Caco-2 (cell line): ENCODE measurements around the gene FAM221B. TPM values are rescaled to one million over a fixed set of nuclear protein-coding genes. Genes with fewer than 3 reads are reported as not detected.

Experiments used
- BruUV-seq: library from RNA; stranded (reverse); fragments of 400-500 nt; replicated peaks from 2 replicates; lab custom pipeline; 2021; lab: Mats Ljungman, UMichigan
- CTCF ChIA-PET: fragments of 300-600 bp; sonication (Branson Sonifier 250); formaldehyde crosslinking; loops from one replicate; lab custom pipeline; 2022; ENCODE audit warnings: antibody characterized with exemption; lab: Charles Lee
- POLR2A ChIA-PET: fragments of 300-600 bp; sonication (Branson Sonifier 250); formaldehyde crosslinking; loops from one replicate; lab custom pipeline; 2022; ENCODE audit warnings: antibody characterized with exemption; lab: Charles Lee
- DNase-seq, 2 experiments: peaks; one replicate each; pipeline versions ENCODE4 v3.0.0 to v3.0.0-alpha.2; 2020 to 2022
- H3K27me3 ChIP-seq: replicated peaks from 2 replicates; pipeline ENCODE4 v1.6.0; 2011; ENCODE audit warnings: low read length; ENCODE audit not compliant: control insufficient read depth, insufficient read depth
- H3K36me3 ChIP-seq: 2 replicates; pipeline ENCODE4 v1.5.1; 2011; ENCODE audit warnings: low read length; ENCODE audit not compliant: control insufficient read depth, insufficient read depth
- H3K4me1 ChIP-seq: fragments of 250-450 bp; sonication (Bioruptor Pico); 2 replicates; pipeline ENCODE4 v1.5.1; 2020; ENCODE audit warnings: mild to moderate bottlenecking
- H3K4me3 ChIP-seq: 2 replicates; pipeline ENCODE4 v1.5.1; 2011; ENCODE audit warnings: low read depth, mild to moderate bottlenecking, control low read depth, low read length
- H3K9me3 ChIP-seq: fragments of 250-450 bp; sonication (Bioruptor Pico); 2 replicates; pipeline ENCODE4 v1.5.1; 2020; ENCODE audit warnings: mild to moderate bottlenecking, moderate library complexity
- H3K27ac Mint-ChIP-seq: one replicate; pipeline ENCODE4 v1.8.0; 2022; ENCODE audit warnings: mixed read lengths; ENCODE audit not compliant: unreplicated experiment
- H3K27me3 Mint-ChIP-seq: one replicate; pipeline ENCODE4 v1.8.0; 2022; ENCODE audit warnings: mixed read lengths; ENCODE audit not compliant: insufficient read depth, unreplicated experiment
- H3K36me3 Mint-ChIP-seq: one replicate; pipeline ENCODE4 v1.8.0; 2022; ENCODE audit warnings: mild to moderate bottlenecking, mixed read lengths; ENCODE audit not compliant: insufficient read depth, unreplicated experiment
- H3K4me1 Mint-ChIP-seq: one replicate; pipeline ENCODE4 v1.8.0; 2022; ENCODE audit warnings: low read depth, mixed read lengths; ENCODE audit not compliant: unreplicated experiment
- H3K4me3 Mint-ChIP-seq: one replicate; pipeline ENCODE4 v1.8.0; 2022; ENCODE audit warnings: mild to moderate bottlenecking, moderate library complexity, mixed read lengths; ENCODE audit not compliant: unreplicated experiment
- H3K9me3 Mint-ChIP-seq: one replicate; pipeline ENCODE4 v1.8.0; 2022; ENCODE audit warnings: mixed read lengths; ENCODE audit not compliant: unreplicated experiment
- intact Hi-C: fragments of 100-400 bp; cut with micrococcal nuclease; formaldehyde crosslinking; loops from one replicate; pipeline ENCODE4 v1.10.0; 2022; ENCODE audit not compliant: unreplicated experiment
- total RNA-seq: library from RNA; stranded (reverse); gene quantifications from 2 replicates; pipeline ENCODE4 v1.2.3, GENCODE V29; 2022
- TF ChIP-seq, protein P1 (sequence below), 2 experiments: fragments of 200-600 bp in 1 of 2; IDR thresholded peaks; 1 replicate in 1 of 2; 2 replicates in 1 of 2; pipeline versions ENCODE4 v1.5.1 to v1.8.0; 2011 to 2022; ENCODE audit warnings: antibody characterized with exemption in 1 of 2, control low read depth in 1 of 2, inconsistent platforms in 1 of 2, low read depth in 1 of 2, low read length in 1 of 2, mild to moderate bottlenecking in 1 of 2, moderate library complexity in 1 of 2; ENCODE audit not compliant: insufficient read depth in 1 of 2, severe bottlenecking in 1 of 2, unreplicated experiment in 1 of 2

Gene FAM221B
- total RNA-seq, 1 experiment from 2014 or later = not detected

- H3K27ac Mint-ChIP-seq = no peak overlapping the region
Observed at GRCh38 chr9:35769763-35770162, 58.8 kb downstream of the FAM221B start.

DNA sequence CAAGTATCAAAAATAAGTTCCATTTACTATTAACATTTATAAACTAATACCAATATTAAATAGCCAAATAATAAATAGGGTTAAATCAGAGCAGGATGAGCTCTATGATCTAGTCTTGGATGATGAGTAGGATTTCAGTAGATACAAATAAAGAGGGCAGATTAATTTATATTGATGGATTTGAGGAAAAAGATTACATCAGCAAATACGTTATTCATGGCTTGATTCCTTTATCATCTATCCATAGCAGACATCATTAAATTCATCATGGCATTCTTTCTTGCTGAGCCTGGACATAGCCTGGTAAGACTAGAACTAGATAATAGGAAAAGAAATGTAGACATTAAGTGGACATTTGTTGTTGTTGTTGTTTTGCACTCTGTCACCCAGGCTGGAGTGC is 61.1 kb downstream of the FAM221B start:
- ChIA-PET POLR2A (no interaction called here), CTCF (no interaction called here)
- Mint-ChIP-seq H3K4me3 (no peak overlapping the region), H3K9me3 (no peaks in the 10 kb centered on the region), H3K36me3 (no peaks in the 10 kb centered on the region), H3K4me1 (no peaks in the 10 kb centered on the region), H3K27me3 (no peaks in the 10 kb centered on the region), H3K27ac (no peak overlapping the region)
- BruUV-seq = no TSS peak
- Histone ChIP-seq H3K36me3 (no peaks in the 10 kb centered on the region), H3K9me3 (no peaks in the 10 kb centered on the region), H3K4me1 (peaks cover 16% of the 10 kb centered on the region), H3K4me3 (no peak overlapping the region), H3K27me3 (no peaks in the 10 kb centered on the region)
- TF ChIP-seq, protein P1, sequence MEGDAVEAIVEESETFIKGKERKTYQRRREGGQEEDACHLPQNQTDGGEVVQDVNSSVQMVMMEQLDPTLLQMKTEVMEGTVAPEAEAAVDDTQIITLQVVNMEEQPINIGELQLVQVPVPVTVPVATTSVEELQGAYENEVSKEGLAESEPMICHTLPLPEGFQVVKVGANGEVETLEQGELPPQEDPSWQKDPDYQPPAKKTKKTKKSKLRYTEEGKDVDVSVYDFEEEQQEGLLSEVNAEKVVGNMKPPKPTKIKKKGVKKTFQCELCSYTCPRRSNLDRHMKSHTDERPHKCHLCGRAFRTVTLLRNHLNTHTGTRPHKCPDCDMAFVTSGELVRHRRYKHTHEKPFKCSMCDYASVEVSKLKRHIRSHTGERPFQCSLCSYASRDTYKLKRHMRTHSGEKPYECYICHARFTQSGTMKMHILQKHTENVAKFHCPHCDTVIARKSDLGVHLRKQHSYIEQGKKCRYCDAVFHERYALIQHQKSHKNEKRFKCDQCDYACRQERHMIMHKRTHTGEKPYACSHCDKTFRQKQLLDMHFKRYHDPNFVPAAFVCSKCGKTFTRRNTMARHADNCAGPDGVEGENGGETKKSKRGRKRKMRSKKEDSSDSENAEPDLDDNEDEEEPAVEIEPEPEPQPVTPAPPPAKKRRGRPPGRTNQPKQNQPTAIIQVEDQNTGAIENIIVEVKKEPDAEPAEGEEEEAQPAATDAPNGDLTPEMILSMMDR (IDR thresholded peaks at IDR 0.05; ENCODE audit: insufficient read depth in 1 of 2, low read depth in 1 of 2, low read length in 1 of 2, severe bottlenecking in 1 of 2, unreplicated experiment in 1 of 2) = no peak
- intact Hi-C loops = no loop called here
- DNase-seq = no peak

More at GRCh38 chr9:35769763-35770162, 58.8 kb downstream of the FAM221B start:
- H3K27me3 ChIP-seq = no peaks in the 10 kb centered on the region
- BruUV-seq = no TSS peak
- no peak overlapping the region for H3K4me3 Mint-ChIP-seq
- H3K9me3 ChIP-seq = no peaks in the 10 kb centered on the region
- no peaks in the 10 kb centered on the region for H3K36me3 Mint-ChIP-seq
- H3K4me3 ChIP-seq = no peak overlapping the region
- TF ChIP-seq, protein P1 (IDR thresholded peaks at IDR 0.05; ENCODE audit: insufficient read depth in 1 of 2, low read depth in 1 of 2, low read length in 1 of 2, severe bottlenecking in 1 of 2, unreplicated experiment in 1 of 2) = no peak
- H3K36me3 ChIP-seq = no peaks in the 10 kb centered on the region
- H3K4me1 ChIP-seq = peaks cover 16% of the 10 kb centered on the region
- intact Hi-C loops = no loop called here
- H3K9me3 Mint-ChIP-seq = no peaks in the 10 kb centered on the region
- no peaks in the 10 kb centered on the region for H3K4me1 Mint-ChIP-seq
- ChIA-PET CTCF (no interaction called here), POLR2A (no interaction called here)
- H3K27me3 Mint-ChIP-seq = no peaks in the 10 kb centered on the region
- no peak for DNase-seq

DNA sequence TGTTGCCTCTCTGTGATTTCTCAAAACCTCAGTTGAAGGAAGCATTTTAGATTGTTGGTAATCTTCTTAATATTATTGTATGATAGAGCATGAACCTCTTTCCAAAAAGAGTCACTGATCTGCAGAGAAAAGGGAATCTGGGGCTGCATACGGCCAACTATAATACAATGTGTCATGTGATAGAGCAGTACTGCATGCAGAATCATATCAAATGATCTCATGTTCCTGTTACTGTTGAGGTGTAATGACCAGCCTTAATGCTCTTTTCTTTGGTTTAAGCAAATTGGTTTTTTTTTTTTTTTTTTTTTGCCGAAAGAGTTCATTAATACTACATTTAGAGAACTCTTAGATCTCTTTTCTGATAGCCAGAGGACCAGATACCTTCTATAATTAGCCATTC is 61.5 kb downstream of the FAM221B start:
- ChIA-PET POLR2A (no interaction called here), CTCF (no interaction called here)

More for the DNA sequence above, 61.5 kb downstream of the FAM221B start:
- Mint-ChIP-seq H3K4me3 (no peak overlapping the region), H3K4me1 (no peaks in the 10 kb centered on the region), H3K9me3 (no peaks in the 10 kb centered on the region), H3K27me3 (no peaks in the 10 kb centered on the region), H3K27ac (no peak overlapping the region), H3K36me3 (no peaks in the 10 kb centered on the region)
- no peak for DNase-seq
- intact Hi-C loops = no loop called here
- Histone ChIP-seq H3K27me3 (no peaks in the 10 kb centered on the region), H3K9me3 (no peaks in the 10 kb centered on the region), H3K4me3 (no peak overlapping the region), H3K4me1 (peaks cover 12% of the 10 kb centered on the region), H3K36me3 (no peaks in the 10 kb centered on the region)
- BruUV-seq = no TSS peak
- TF ChIP-seq, protein P1 (IDR thresholded peaks at IDR 0.05; ENCODE audit: insufficient read depth in 1 of 2, low read depth in 1 of 2, low read length in 1 of 2, severe bottlenecking in 1 of 2, unreplicated experiment in 1 of 2) = no peak

Other genes starting within 250 kb of the FAM221B start
- 27.9 and 30.1 TPM in 2 replicates for gene TESK1, start 223.5 kb downstream of the FAM221B start, total RNA-seq
- gene CD72, start 210.3 kb downstream of the FAM221B start, total RNA-seq = 0.70 and 0.95 TPM in 2 replicates
- not detected in 2 replicates for gene SIT1, start 177.8 kb downstream of the FAM221B start, total RNA-seq
- 10,161 and 10,726 TPM in 2 replicates for gene RMRP, start 170.7 kb downstream of the FAM221B start, total RNA-seq
- gene CCDC107, start 170.4 kb downstream of the FAM221B start, total RNA-seq = 11.8 and 12.1 TPM in 2 replicates
- 31.4 and 32.8 TPM in 2 replicates for gene ARHGEF39, start 163.5 kb downstream of the FAM221B start, total RNA-seq
- not detected in 2 replicates for gene CA9, start 154.8 kb downstream of the FAM221B start, total RNA-seq
- gene TPM2, start 138.8 kb downstream of the FAM221B start, total RNA-seq = 21.8 and 26.5 TPM in 2 replicates
- gene TLN1, start 96.5 kb downstream of the FAM221B start, total RNA-seq = 147 and 165 TPM in 2 replicates
- 50.4 and 54.1 TPM in 2 replicates for gene CREB3, start 96.1 kb downstream of the FAM221B start, total RNA-seq
- gene GBA2, start 79.5 kb downstream of the FAM221B start, total RNA-seq = 108 and 111 TPM in 2 replicates
- gene RGP1, start 79.4 kb downstream of the FAM221B start, total RNA-seq = 25.0 and 27.1 TPM in 2 replicates
- gene MSMP, start 74.5 kb downstream of the FAM221B start, total RNA-seq = not detected in 2 replicates
- gene NPR2, start 37.1 kb downstream of the FAM221B start, total RNA-seq = 40.5 and 44.1 TPM in 2 replicates
- 0.19 and 0.29 TPM in 2 replicates for gene SPAG8, start 16.5 kb downstream of the FAM221B start, total RNA-seq
- 88.0 and 110 TPM in 2 replicates for gene HINT2, start 13.7 kb downstream of the FAM221B start, total RNA-seq
- gene TMEM8B, start 496 bp upstream of the FAM221B start, total RNA-seq = 4.8 and 4.9 TPM in 2 replicates
- not detected in 2 replicates for gene OR13J1, start 41.7 kb upstream of the FAM221B start, total RNA-seq
- not detected in 2 replicates for gene HRCT1, start 77.5 kb upstream of the FAM221B start, total RNA-seq
- not detected in 2 replicates for gene SPAAR, start 80.8 kb upstream of the FAM221B start, total RNA-seq
- not detected in 2 replicates for gene OR2S2, start 129.4 kb upstream of the FAM221B start, total RNA-seq
- gene RECK, start 208.2 kb upstream of the FAM221B start, total RNA-seq = 1.1 and 1.8 TPM in 2 replicates